IPS-20b (cell line): ENCODE data around the gene ASXL1.
"Not testable (repeated sequence)": the region's sequence is repeated elsewhere in the genome, so short reads cannot be mapped to it uniquely, and the experiment has no call there.

Experiments used
- H3K27ac ChIP-seq: one replicate; pipeline ENCODE4 v1.5.1; 2013; ENCODE audit warnings: low read length
- H3K27me3 ChIP-seq: 2 replicates; pipeline ENCODE4 v1.6.1; 2013; ENCODE audit warnings: mild to moderate bottlenecking, low read length, inconsistent platforms; ENCODE audit not compliant: insufficient read depth
- H3K36me3 ChIP-seq: 2 replicates; pipeline ENCODE4 v1.6.1; 2013; ENCODE audit warnings: low read depth, mild to moderate bottlenecking, inconsistent platforms, low read length, moderate library complexity; ENCODE audit not compliant: insufficient read depth
- H3K4me1 ChIP-seq: 2 replicates; pipeline ENCODE4 v1.6.1; 2013; ENCODE audit warnings: mild to moderate bottlenecking, control low read depth, inconsistent platforms, low read length, moderate library complexity; ENCODE audit not compliant: insufficient read depth
- H3K4me3 ChIP-seq: 2 replicates; pipeline ENCODE4 v1.5.1; 2013; ENCODE audit warnings: mild to moderate bottlenecking, low read length, inconsistent platforms
- H3K9ac ChIP-seq: 2 replicates; pipeline ENCODE4 v1.6.1; 2013; ENCODE audit warnings: low read depth, mild to moderate bottlenecking, inconsistent platforms, low read length, moderate library complexity
- H3K9me3 ChIP-seq: 2 replicates; pipeline ENCODE4 v1.6.1; 2013; ENCODE audit warnings: mild to moderate bottlenecking, low read depth, low read length, inconsistent platforms; ENCODE audit not compliant: insufficient read depth

Gene ASXL1

GRCh38 chr20:32338665-32339064 is 19.5 kb upstream of the ASXL1 start:
- Histone ChIP-seq H3K9ac (no peak overlapping the region), H3K4me3 (no peak overlapping the region), H3K27ac (no peak overlapping the region), H3K27me3 (no peaks in the 10 kb centered on the region), H3K36me3 (0 out of 2 replicates have a peak, but pooled peaks cover 5% of the 10 kb centered on the region), H3K4me1 (0 out of 2 replicates have a peak, but pooled peaks cover 4% of the 10 kb centered on the region), H3K9me3 (no peaks in the 10 kb centered on the region)

DNA sequence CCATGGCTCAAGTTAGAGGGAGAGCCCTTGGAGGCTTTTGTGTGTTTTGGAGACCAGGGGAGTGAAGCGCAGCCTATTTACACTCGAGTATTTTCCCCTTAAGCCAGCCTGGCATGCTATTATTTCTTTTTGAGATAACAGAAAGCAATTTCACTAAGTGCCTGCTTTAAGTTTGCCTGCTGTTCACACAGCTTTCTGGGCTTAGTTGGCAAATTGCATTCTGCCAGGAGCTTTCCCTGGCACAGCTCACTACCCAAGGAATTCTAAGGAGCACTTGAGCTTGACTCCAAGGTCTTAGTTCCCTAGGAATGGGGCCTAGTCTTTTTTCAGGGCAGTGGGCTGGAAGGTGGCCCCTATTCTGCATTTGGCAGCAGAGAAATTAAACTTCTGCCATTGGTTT is 19.0 kb upstream of the ASXL1 start:
- H3K27ac ChIP-seq, result no peak overlapping the region
- 0 out of 2 replicates have a peak, but pooled peaks cover 2% of the 10 kb centered on the region for H3K36me3 ChIP-seq
- H3K27me3 ChIP-seq, result no peaks in the 10 kb centered on the region
- 0 out of 2 replicates have a peak, but pooled peaks cover 4% of the 10 kb centered on the region for H3K4me1 ChIP-seq
- H3K4me3 ChIP-seq, result no peak overlapping the region
- no peak overlapping the region for H3K9ac ChIP-seq
- no peaks in the 10 kb centered on the region for H3K9me3 ChIP-seq

GRCh38 chr20:32341053-32341452 is 17.1 kb upstream of the ASXL1 start:
- H3K4me1 ChIP-seq, result peaks cover 12% of the 10 kb centered on the region
- not testable (repeated sequence) for H3K27me3 ChIP-seq, H3K27ac ChIP-seq, H3K36me3 ChIP-seq, H3K9me3 ChIP-seq, H3K4me3 ChIP-seq, H3K9ac ChIP-seq

DNA sequence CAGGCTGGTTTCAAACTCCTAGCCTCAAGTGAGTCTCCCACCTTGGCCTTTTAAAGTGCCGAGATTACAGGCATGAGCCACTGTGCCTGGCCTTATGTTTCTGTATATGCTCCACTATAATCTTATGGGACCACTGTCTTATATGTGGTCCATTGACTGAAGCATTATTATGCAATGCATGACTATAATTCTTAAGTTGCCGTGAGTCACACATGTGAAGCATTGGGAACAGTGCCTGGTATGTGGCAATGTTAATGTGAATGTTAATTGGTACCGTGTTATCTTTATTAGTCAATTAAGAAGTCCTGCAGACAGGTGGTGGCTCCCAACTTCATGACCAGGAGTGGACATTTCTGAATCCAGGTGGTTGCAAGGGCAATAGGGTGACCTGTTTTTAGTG is 14.7 kb upstream of the ASXL1 start:
- no peaks in the 10 kb centered on the region for H3K9me3 ChIP-seq
- H3K4me3 ChIP-seq, result no peak overlapping the region
- H3K36me3 ChIP-seq, result no peaks in the 10 kb centered on the region
- peaks cover 12% of the 10 kb centered on the region for H3K4me1 ChIP-seq
- H3K27me3 ChIP-seq, result no peaks in the 10 kb centered on the region
- H3K9ac ChIP-seq, result no peak overlapping the region
- H3K27ac ChIP-seq, result no peak overlapping the region

- Histone ChIP-seq H3K36me3 (no peaks in the 10 kb centered on the region), H3K4me3 (no peak overlapping the region), H3K4me1 (peaks cover 8% of the 10 kb centered on the region), H3K27me3 (no peaks in the 10 kb centered on the region), H3K27ac (no peak overlapping the region), H3K9ac (peak overlapping the region; percentile 58; the same call in 1 of the 2 replicates), H3K9me3 (no peaks in the 10 kb centered on the region)
Observed at GRCh38 chr20:32344835-32345506, 13.2 kb upstream of the ASXL1 start.

DNA sequence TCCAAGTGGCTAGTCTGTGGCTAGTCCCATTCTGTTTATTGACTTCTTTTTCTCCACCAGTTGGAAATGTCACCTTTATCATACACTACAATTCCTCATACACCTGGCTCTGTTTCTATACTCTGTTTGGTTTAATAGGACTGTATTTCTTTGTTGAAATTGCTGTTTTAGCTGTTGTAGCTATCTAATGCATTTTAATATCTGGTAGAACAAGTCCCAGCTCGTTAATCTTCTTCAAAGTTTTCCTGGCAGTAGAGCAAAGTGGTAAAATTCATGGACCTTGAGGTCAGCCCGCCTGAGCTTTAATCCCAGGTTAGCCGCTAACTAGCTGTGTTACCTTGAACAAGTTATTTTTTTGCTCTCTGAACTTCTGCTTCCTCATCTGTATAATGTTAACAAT is 9.9 kb upstream of the ASXL1 start:
- no peak overlapping the region for H3K27ac ChIP-seq
- H3K36me3 ChIP-seq, result no peaks in the 10 kb centered on the region
- H3K27me3 ChIP-seq, result no peaks in the 10 kb centered on the region
- H3K9ac ChIP-seq, result no peak overlapping the region
- no peaks in the 10 kb centered on the region for H3K9me3 ChIP-seq
- no peak overlapping the region for H3K4me3 ChIP-seq
- H3K4me1 ChIP-seq, result peaks cover 8% of the 10 kb centered on the region

- Histone ChIP-seq H3K36me3 (no peaks in the 10 kb centered on the region), H3K4me3 (no peak overlapping the region), H3K9ac (no peak overlapping the region), H3K27me3 (peaks cover 9% of the 10 kb centered on the region; the same call in 1 of the 2 replicates), H3K4me1 (no peaks in the 10 kb centered on the region), H3K27ac (no peak overlapping the region), H3K9me3 (no peaks in the 10 kb centered on the region)
Observed at GRCh38 chr20:32350421-32350820, 7.7 kb upstream of the ASXL1 start.

- Histone ChIP-seq H3K4me3 (no peak overlapping the region), H3K4me1 (no peaks in the 10 kb centered on the region)
Observed at GRCh38 chr20:32352121-32352720, 5.9 kb upstream of the ASXL1 start.

DNA sequence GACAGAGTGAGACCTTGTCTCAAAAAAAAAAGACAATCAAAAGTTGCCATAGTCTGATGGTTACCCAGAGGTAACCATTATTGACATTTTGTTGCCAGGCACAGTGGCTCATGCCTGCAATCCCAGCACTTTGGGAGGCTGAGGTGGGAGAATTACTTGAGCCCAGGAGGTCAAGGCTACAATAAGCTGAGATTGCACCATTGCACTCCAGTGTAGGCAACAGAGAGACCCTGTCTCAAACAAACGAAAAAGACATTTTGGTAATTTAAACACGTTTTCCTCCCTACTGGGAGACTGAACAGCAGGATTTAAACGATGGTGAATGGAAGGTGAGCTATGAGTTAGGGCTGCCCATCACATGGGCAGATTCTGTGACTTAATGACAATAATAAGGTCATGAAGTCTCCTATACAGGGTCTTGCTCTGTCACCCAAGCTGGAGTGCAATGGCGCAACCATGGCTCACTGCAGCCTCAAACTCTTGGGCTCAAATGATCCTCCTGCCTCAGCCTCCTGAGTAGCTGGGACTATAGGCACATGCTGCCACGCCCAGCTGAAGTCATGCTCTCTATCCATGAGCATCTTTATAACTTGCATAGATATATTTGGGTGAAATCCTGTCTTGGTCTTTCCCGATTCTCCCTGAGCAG is 4.2 kb upstream of the ASXL1 start:
- no peak overlapping the region for H3K27ac ChIP-seq
- no peaks in the 10 kb centered on the region for H3K9me3 ChIP-seq
- peaks cover 16% of the 10 kb centered on the region for H3K27me3 ChIP-seq
- no peak overlapping the region for H3K9ac ChIP-seq
- H3K36me3 ChIP-seq, result no peaks in the 10 kb centered on the region
- H3K4me1 ChIP-seq, result no peaks in the 10 kb centered on the region
- no peak overlapping the region for H3K4me3 ChIP-seq

More at GRCh38 chr20:32352121-32352720, 5.9 kb upstream of the ASXL1 start:
- Histone ChIP-seq H3K27me3 (peaks cover 16% of the 10 kb centered on the region), H3K9ac (no peak overlapping the region), H3K36me3 (no peaks in the 10 kb centered on the region), H3K9me3 (no peaks in the 10 kb centered on the region), H3K27ac (no peak overlapping the region)

- H3K9ac ChIP-seq, result no peak overlapping the region
- H3K9me3 ChIP-seq, result no peaks in the 10 kb centered on the region
- no peaks in the 10 kb centered on the region for H3K36me3 ChIP-seq
- H3K27ac ChIP-seq, result no peak overlapping the region
- H3K4me1 ChIP-seq, result no peaks in the 10 kb centered on the region
- H3K4me3 ChIP-seq, result no peak overlapping the region
- H3K27me3 ChIP-seq, result peaks cover 23% of the 10 kb centered on the region
Observed at GRCh38 chr20:32354592-32355416, 3.3 kb upstream of the ASXL1 start.

- Histone ChIP-seq H3K4me1 (no peaks in the 10 kb centered on the region), H3K27ac (no peak overlapping the region)
Observed at GRCh38 chr20:32355417-32355841, 2.7 kb upstream of the ASXL1 start.

More at GRCh38 chr20:32355417-32355841, 2.7 kb upstream of the ASXL1 start:
- H3K36me3 ChIP-seq, result no peaks in the 10 kb centered on the region
- H3K9me3 ChIP-seq, result no peaks in the 10 kb centered on the region
- H3K9ac ChIP-seq, result no peak overlapping the region
- H3K27me3 ChIP-seq, result peaks cover 29% of the 10 kb centered on the region
- H3K4me3 ChIP-seq, result no peak overlapping the region
